HG03575 (cell line): ENCODE data around the gene NF2.

Source experiments
- ATAC-seq: cut with Tn5 transposase; IDR thresholded peaks from one replicate; pipeline ENCODE4 v1.9.1; 2021; ENCODE audit not compliant: unreplicated experiment, insufficient number of reproducible peaks, low FRiP score; ENCODE audit errors: extremely low read depth

The NF2 gene

DNA sequence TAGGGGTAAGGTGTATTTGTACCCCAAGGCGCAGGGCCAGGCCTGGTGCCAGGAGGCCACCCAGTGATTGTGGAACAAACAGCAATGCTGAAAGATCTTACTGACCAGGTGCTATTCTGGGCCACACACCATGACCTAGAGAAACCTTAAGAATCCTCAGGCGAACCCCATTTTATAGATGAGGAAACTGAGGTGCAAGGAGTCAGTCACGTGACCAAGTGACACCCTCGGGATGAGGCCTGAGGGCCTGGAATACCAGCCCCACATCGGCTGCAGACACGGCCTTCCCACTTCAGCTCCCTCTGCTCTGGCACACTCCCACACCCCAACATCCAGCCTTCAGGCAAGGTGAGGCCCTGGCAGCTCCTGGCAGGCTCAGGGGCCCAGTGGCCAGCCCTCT lies 129.4 kb downstream of the NF2 start:
- ATAC-seq: no peak

DNA sequence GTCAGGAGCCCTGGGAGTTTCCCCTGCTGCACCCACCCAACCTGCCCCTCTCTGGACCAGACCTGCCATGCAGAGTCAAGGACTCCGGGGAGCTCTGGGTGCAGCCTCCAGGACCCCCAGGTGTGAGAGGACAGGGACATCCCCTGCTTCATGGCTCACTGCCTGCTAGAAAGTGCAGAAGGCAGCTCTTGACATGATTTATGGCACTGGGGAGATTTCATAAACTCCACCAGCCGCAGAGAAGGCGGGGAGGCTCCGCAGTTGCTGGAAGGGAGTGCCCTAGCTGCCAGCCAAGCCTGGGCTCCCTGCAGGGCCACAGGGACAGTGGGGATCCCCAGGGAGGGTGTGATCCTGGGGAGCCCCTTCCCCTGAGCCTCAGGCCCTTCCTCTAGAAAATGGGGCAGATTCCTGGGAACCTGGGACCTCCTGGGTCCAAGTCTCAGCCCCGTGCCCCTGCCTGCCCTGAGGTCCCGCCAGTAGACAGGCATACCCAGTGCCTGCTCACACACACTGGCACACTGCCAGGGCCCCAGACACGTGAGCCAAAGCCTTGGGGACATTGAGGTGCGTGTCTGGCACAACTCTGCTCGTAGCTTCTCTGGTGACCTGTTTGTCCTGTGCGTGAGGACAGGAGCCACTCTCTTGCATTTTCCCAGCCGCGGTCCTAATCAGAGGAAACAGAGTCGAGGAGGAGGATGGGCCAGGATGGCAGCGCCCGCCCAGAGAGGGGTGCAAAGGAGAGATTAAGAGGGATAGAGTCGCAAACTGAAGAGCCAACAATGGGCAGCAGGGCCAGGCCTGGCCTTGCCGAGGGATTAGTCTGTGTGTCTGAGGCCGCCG lies 130.1 kb downstream of the NF2 start:
- ATAC-seq: no peak

DNA sequence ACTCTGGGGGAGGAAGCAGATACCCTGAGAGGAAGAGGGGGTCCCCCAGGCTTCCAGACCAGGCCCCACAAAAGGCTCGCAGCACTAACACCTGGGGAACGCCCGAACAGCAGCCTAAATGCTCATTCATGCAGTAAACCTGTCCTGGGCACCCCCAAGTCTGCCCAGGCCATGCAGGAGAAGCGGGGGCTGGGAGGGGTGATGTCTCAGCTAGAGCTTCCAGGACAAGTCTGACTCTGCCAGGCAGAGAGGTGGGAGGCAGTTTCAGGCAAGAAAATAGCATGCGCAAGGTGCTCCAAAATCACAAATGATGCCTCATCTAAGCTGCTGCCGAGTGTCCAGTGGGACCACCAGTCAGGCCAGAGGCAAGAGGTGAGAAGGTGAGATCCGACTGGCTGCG lies 131.0 kb downstream of the NF2 start:
- ATAC-seq: no peak

DNA sequence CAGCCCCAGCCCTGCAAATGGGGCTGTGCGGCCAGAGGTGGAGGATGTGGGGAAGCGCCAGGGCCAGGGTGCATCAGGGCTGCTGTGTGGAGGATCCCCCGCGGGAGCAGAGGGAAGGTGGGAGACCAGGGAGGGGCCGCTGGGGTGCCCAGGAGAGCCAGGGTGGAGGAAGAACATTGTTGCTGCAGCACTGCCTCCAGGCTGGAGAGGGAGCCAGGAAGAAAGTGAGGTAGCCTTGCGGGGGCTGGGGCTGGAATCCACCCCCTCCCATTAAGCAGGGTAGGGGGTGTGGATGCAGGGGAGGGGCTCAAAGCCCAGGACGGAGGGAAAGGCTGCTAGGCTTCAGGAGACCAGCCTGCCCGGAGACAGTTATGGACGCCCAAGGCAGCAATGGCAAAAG lies 131.4 kb downstream of the NF2 start:
- no peak for ATAC-seq

- no peak for ATAC-seq
Measured at GRCh38 chr22:29735416-29735815, 132.0 kb downstream of the NF2 start.

DNA sequence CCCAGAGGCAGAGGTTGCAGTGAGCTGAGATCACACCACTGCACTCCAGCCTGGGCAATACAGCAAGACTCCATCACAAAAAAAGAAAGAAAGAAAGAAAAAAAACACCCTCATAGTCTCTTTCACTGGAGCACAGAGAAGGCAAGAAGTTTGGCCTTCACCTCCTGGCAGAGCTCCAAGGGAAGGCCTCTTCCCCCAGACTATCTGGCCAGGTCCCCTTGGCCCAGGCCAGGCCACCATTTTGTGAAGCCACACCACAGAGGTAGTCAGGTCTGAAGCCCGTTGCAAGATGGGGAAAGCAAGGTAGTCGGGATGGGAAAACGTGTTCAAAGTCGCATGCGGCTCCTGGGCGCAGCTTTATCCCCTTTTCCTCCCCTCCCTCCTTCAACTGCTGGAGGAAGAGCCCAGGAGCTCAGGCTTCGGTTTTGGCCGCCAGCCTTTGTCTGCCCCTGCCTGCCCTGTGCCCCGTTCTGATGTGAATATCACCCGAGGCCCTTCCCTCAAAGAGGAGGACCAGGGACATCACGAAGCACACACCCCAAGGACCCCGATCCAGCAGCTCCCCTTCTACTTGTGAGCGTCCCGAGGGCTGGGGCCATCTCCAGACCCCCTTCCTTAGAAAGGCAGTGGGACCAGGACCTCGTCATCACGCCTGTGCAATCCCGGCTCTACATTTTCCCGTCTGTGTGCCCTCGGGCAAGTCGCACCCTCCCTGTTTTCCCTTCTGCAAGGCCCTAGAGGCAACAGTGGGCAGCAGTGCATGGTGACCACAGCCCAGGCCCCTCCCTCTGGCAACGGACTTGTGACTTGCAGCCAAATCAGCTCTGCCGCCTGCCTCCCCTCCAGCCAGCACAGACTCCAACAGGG lies 134.1 kb downstream of the NF2 start:
- no peak for ATAC-seq

DNA sequence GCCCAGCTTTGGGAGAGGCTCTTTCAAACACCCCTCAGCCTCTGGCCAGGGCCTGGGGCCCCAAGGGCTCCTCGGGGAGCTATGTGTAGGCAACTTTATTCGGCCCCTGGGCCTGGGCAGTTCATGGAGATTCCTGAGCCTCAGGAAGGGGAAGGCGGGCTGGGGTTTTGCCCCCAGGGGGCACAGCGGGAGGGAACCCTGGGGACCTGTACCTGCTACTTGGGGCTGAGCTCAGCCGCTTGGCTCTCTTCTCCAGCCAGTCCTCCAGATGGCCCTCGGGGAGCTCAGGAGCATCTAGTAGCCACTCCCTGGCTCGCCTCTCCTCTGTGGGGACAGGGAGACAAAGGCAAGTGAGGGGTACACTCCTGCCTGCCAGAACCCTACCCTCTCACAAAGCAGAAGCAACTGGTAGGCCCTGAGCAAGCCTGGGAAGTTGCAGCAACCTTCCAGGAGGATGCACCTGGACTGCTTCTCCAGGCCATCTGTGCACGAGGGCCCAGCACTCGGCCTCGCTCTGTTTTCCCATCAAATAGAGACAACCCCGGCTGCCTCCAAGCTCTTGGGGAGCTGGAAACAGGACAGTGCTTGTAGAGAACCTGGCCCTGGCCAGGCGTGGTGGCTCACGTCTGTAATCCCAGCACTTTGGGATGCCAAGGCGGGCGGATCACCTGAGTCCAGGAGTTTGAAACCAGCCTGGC lies 134.8 kb downstream of the NF2 start:
- ATAC-seq: no peak

DNA sequence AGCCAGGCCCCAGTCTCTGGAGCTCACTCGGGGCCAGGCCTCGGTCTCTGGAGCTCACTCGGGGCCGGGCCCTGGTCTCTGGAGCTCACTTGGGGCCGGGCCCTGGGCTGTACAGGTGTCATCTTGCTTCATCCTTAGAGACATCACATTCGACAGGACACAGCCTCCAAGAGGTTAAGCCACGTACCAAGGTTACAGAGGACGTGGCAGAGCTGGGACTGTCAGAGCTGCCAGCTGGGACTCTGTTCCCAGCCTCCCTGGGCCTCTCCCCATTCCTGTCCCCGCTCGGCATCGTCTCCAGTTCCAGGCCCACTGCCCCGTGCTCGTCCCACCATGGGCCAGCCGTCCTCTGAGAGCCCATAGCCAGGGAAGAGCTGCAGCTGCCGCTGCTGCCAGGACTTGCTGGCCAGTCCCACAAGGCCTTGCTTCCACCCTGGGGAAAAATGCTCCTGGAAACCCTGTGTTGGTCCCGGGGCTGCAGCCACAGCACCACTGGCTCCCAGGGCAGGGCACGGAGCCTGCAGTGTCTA lies 136.0 kb downstream of the NF2 start:
- no peak for ATAC-seq

- no peak for ATAC-seq
Measured at GRCh38 chr22:29740216-29740615, 136.8 kb downstream of the NF2 start.

GRCh38 chr22:29741926-29742325 lies 138.5 kb downstream of the NF2 start:
- ATAC-seq: no peak

- ATAC-seq: no peak
Measured at GRCh38 chr22:29742326-29742725, 138.9 kb downstream of the NF2 start.

- ATAC-seq: no peak
Measured at GRCh38 chr22:29744902-29745301, 141.5 kb downstream of the NF2 start.

- no peak for ATAC-seq
Measured at GRCh38 chr22:29747832-29748231, 144.4 kb downstream of the NF2 start.
